Upper lobe of left lung (tissue), 4 donors: ENCODE data around the gene C1QL1.

Experiments
- CTCF ChIP-seq, 6 experiments: fragments of 450-650 bp in 4 of 6; fragments of 200-600 bp in 2 of 6; sonication (generic) in 2 of 6; IDR thresholded peaks; one replicate each; pipeline ENCODE4 v1.5.1; 2016 to 2019; ENCODE audit warnings: antibody characterized with exemption in 6 of 6
- POLR2A ChIP-seq, 4 donors: fragments of 450-650 bp; IDR thresholded peaks; one replicate each; pipeline ENCODE4 v1.5.1; 2016 to 2017; ENCODE audit warnings: antibody characterized with exemption in 4 of 4, mild to moderate bottlenecking in 2 of 4
- POLR2AphosphoS5 ChIP-seq, 2 donors: sonication (generic); formaldehyde crosslinking; IDR thresholded peaks; one replicate each; pipeline ENCODE4 v1.5.1; 2017; ENCODE audit warnings: antibody characterized with exemption in 2 of 2

DNA sequence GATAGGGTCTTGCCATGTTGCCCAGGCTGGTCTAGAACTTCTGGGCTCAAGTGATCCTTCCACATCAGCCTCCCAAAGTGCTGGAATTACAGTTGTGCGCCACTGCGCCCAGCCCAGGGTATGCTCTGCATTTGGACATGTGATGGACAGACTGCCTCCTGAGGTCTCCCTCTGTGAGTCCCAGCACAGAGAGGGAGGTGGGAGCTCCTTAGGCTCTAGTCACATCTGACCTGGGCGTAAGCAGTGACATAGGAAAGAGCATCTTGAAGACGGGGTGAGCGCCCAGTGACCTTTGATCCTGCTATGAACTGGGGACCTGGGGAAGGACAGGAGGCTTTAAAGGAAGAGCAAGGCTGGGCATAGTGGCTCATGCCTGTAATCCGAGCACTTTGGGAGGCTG lies 50.6 kb downstream of the C1QL1 start:
- TF ChIP-seq POLR2AphosphoS5 (IDR thresholded peaks at IDR 0.05): no peak
- TF ChIP-seq POLR2A (IDR thresholded peaks at IDR 0.05): no peak
- no peak for TF ChIP-seq CTCF (IDR thresholded peaks at IDR 0.05)
